NCI-H82 treated with DMSO at 0.1 percent for 48 hours (cell line): ENCODE measurements around the gene MSL1.

Source experiments
- DNase-seq: peaks from one replicate; lab custom pipeline; 2025; ENCODE audit not compliant: unreplicated experiment; lab: John Stamatoyannopoulos, UW

Gene MSL1

DNA sequence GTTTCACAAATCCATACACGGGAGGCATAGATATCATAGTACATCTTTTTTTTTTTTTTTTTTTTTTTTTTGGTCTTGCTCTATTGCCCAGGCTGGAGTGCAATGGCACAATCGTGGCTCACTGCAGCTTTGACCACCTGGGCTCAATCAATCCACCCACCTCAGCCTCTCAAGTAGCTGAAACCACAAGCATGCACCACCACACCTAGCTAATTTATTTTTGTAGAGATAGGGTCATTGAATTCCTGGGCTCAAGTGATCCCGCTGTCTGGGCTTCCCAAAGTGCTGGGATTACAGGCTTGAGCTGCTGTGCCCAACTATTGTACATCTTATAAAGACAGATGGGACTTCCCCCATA is 52.0 kb downstream of the MSL1 start:
- no peak for DNase-seq

DNA sequence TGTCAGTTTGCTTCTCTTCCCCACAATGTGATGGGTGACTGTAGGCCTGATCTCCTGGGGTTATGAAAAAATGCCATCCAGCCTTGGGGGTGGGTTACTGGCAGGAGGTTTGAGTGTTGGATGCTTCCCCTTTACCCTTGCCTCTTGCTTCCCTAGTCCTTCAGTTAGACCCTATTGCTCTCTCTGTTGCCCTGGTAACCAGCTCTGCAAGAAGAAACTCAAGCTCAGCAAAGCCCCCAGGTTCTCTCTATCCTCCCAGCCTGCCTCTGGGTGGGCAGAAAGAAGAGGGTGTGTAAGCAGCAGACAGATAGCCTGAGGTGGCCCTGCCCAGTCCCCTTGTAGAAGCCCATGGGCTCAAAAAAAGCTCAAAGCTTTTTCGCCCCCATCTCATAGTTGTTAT is 52.7 kb downstream of the MSL1 start:
- DNase-seq = no peak

DNA sequence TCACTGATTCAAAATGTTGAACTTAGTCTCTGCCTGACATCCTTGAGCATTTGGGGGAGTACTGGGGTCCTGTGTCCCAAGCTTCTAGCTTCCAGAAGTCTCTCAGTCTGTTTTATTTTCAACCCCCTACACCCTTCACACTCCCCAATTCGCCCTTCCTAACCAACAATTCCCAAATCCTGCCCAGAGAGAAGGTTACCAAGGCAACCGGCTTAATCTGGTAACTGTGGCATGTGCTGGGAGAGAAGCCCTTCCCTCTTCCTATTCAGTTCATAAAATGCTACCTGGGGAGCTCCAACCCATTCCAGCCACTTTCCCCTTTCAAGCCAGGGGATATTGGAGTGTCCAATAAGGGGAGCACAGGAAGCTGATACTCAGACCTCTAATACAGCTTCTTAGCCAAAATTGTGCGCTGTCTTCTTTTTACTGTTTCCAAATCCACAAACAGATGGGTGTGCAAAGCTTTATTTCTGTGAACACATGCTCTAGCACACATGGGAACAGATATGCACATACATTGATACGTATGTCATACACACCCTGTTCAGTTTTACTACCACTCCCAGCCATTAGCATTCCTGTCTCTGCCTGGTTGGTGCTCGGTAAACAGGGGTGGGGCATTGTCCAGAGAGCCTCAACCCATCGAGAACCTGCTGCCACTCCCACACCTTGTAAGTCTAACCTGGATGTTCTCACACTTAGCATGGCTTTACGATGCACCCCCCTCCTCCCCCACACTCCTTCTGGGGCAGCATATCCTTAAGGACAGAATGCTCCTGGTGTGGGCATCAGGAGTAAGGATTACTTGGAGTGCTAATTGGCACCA is 54.4 kb downstream of the MSL1 start:
- DNase-seq = no peak

DNA sequence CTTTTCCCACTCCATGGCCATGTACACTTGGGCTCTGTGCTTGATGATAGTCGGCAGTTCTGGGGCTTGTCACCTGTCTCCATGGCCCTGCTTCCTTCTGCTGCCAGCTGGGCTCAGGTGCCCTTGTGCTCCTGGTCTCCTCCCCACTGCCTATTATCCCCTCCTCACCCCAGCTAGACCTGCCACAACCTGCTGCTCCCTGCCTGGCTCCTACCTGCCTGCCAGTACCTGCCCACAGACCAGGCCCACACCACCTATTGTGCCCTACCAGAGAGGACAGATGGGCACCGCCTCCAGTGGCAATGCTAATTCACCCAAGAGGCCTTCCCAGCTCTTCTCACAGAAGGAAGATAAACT is 55.0 kb downstream of the MSL1 start:
- DNase-seq = no peak

GRCh38 chr17:40177275-40177874 is 55.6 kb downstream of the MSL1 start, which contains the start of gene RAPGEFL1:
RAPGEFL1 (plus strand) TSS chr17:40177470; CDS start chr17:40177862, 392 bp downstream.
- peak; percentile 59 for DNase-seq

- no peak for DNase-seq
Measured at GRCh38 chr17:40178021-40178601, 56.3 kb downstream of the MSL1 start.

- DNase-seq = no peak
Measured at GRCh38 chr17:40178660-40179059, 56.9 kb downstream of the MSL1 start.

GRCh38 chr17:40179923-40180659 is 58.3 kb downstream of the MSL1 start:
- DNase-seq = no peak

- DNase-seq = no peak
Measured at GRCh38 chr17:40180694-40181093, 58.9 kb downstream of the MSL1 start.

GRCh38 chr17:40181205-40181604 is 59.4 kb downstream of the MSL1 start:
- DNase-seq = no peak

DNA sequence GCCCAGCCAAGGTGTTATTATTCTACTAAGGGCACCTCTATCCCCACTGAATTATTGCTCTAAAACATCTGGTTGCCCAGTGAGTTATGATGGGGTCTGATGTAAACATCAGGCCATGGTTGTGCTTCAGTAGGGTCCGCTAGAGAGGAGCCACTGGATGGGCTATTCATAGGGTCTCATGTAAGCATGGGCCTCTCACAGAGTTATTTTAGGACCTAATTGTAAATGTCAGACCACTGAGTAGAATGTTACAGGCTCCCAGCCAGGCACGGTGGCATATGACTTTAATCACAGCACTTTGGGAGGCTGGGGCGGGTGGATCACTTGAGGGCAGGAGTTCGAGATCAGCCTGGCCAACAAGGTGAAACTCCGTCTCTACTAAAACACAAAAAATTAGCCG is 60.8 kb downstream of the MSL1 start:
- DNase-seq = no peak
